K562 (cell line): Measurements from ENCODE around the gene GDF2. TPM values are rescaled to one million over a fixed set of nuclear protein-coding genes. Genes with fewer than 3 reads are reported as not detected.

Source experiments
- ATAC-seq: fragments of 200-7000 bp; cut with Tn5 transposase; 3 replicates; pipeline ENCODE4 v1.9.1; 2020; ENCODE audit warnings: moderate library complexity
- BruUV-seq: library from RNA; stranded (reverse); fragments of 400-500 nt; replicated peaks from 2 replicates; lab custom pipeline; 2021; lab: Mats Ljungman, UMichigan
- CTCF ChIA-PET: fragments of 300-600 bp; formaldehyde crosslinking; extraction: SDS; loops from one replicate; lab custom pipeline; 2021; ENCODE audit warnings: low intra/inter-chr PET ratio; lab: Yijun Ruan, JAX
- POLR2A ChIA-PET: fragments of 300-600, 350-650 bp; sonication (Branson Sonifier 250); formaldehyde crosslinking; extraction: SDS; loops from one replicate; lab custom pipeline; 2021; ENCODE audit warnings: antibody characterized with exemption, inconsistent platforms; lab: Yijun Ruan, JAX
- DNase-seq, 4 experiments: peaks; one replicate each; pipeline versions ENCODE4 v3.0.0 to v3.0.0-alpha.2; 2011 to 2018; ENCODE audit warnings: low spot score in 3 of 4, mixed read lengths in 3 of 4; ENCODE audit errors: extremely low read depth in 1 of 4
- FAIRE-seq: peaks from 2 replicates; lab custom pipeline; 2011; peaks lifted over from hg19 to GRCh38; lab: Jason Lieb, UNC
- H2AFZ ChIP-seq: 2 replicates; pipeline ENCODE4 v1.6.0; 2011; ENCODE audit warnings: low read depth, low read length, control low read depth, inconsistent platforms
- H3K27ac ChIP-seq: fragments of 200-600 bp; 3 replicates; pipeline ENCODE4 v1.8.0; 2011; ENCODE audit warnings: low read depth, mild to moderate bottlenecking, control low read depth, inconsistent platforms, low read length, moderate library complexity, mixed read lengths; ENCODE audit errors: extremely low read depth
- H3K27me3 ChIP-seq, 2 experiments: fragments of 300-600 bp in 1 of 2; 2 replicates in 1 of 2; 3 replicates in 1 of 2; pipeline versions ENCODE4 v1.6.0 to v1.8.0; 2011; ENCODE audit warnings: inconsistent platforms in 2 of 2, low read length in 2 of 2, mild to moderate bottlenecking in 1 of 2, mixed read lengths in 1 of 2, moderate library complexity in 1 of 2; ENCODE audit not compliant: control insufficient read depth in 2 of 2, insufficient read depth in 2 of 2
- H3K36me3 ChIP-seq: fragments of 300-600 bp; 3 replicates; pipeline ENCODE4 v1.8.0; 2011; ENCODE audit warnings: mild to moderate bottlenecking, low read length, inconsistent platforms; ENCODE audit not compliant: control insufficient read depth, insufficient read depth
- H3K4me1 ChIP-seq, 2 experiments: fragments of 200-600 bp in 1 of 2; replicated peaks in 1 of 2; 2 replicates in 1 of 2; 3 replicates in 1 of 2; pipeline versions ENCODE4 v1.5.1 to v1.8.0; 2011; ENCODE audit warnings: inconsistent platforms in 2 of 2, low read length in 2 of 2, mild to moderate bottlenecking in 1 of 2, mixed read lengths in 1 of 2, moderate library complexity in 1 of 2; ENCODE audit not compliant: control insufficient read depth in 2 of 2, insufficient read depth in 2 of 2
- H3K4me2 ChIP-seq: 2 replicates; pipeline ENCODE4 v1.6.1; 2011; ENCODE audit warnings: low read length, control low read depth, inconsistent platforms, mixed read lengths; ENCODE audit not compliant: insufficient read depth
- H3K4me3 ChIP-seq: fragments of 200-600 bp; sonication (generic), shearing (Covaris generic); 2 replicates; pipeline ENCODE4 v1.5.1; 2016; ENCODE audit warnings: control low read depth, inconsistent platforms
- H3K79me2 ChIP-seq: fragments of 200-600 bp; 3 replicates; pipeline ENCODE4 v1.8.0; 2011; ENCODE audit warnings: low read length, inconsistent platforms; ENCODE audit not compliant: control insufficient read depth, insufficient read depth
- H3K9ac ChIP-seq, 2 experiments: 2 replicates each; pipeline versions ENCODE4 v1.6.0 to v1.6.1; 2011; ENCODE audit warnings: low read depth in 2 of 2, low read length in 2 of 2, control low read depth in 1 of 2, inconsistent platforms in 1 of 2, mild to moderate bottlenecking in 1 of 2, mixed read lengths in 1 of 2; ENCODE audit not compliant: insufficient read depth in 1 of 2
- H3K9me1 ChIP-seq: one replicate; pipeline ENCODE4 v1.6.0; 2011; ENCODE audit warnings: inconsistent platforms, mild to moderate bottlenecking, low read length, moderate library complexity; ENCODE audit not compliant: control insufficient read depth, insufficient read depth
- H3K9me3 ChIP-seq: replicated peaks from 2 replicates; pipeline ENCODE4 v1.5.1; 2011; ENCODE audit warnings: low read depth, low read length, inconsistent platforms; ENCODE audit not compliant: control insufficient read depth, insufficient read depth
- H4K20me1 ChIP-seq: replicated peaks from 2 replicates; pipeline ENCODE4 v1.6.1; 2011; ENCODE audit warnings: low read length, inconsistent platforms, mixed read lengths; ENCODE audit not compliant: control insufficient read depth, insufficient read depth
- ESRRA ChIP-seq: fragments of 450-650 bp; IDR thresholded peaks from 2 replicates; pipeline ENCODE4 v1.6.1; 2014; ENCODE audit warnings: low read depth, mild to moderate bottlenecking, moderate library complexity, borderline replicate concordance
- KLF16 ChIP-seq: IDR thresholded peaks from 2 replicates; pipeline ENCODE4 v1.6.1; 2016; ENCODE audit warnings: antibody characterized with exemption
- TRIM28 ChIP-seq: fragments of 450-650 bp; IDR thresholded peaks from 2 replicates; pipeline ENCODE4 v1.6.1; 2017
- ZNF551 ChIP-seq: fragments of 250-450 bp; sonication (Bioruptor Pico); IDR thresholded peaks from 2 replicates; pipeline ENCODE4 v1.5.0; 2021; ENCODE audit warnings: mild to moderate bottlenecking, moderate library complexity
- WGBS: fragments of 100-300 bp; shearing (Covaris generic); methylation state at CpG from one replicate; pipeline ENCODE4 v1.1.6; 2016; ENCODE audit warnings: low coverage, mixed read lengths; ENCODE audit not compliant: insufficient coverage; ENCODE audit errors: missing lambda C conversion rate; 5-methylcytosine and 5-hydroxymethylcytosine counted together
- in situ Hi-C: fragments of 300-500 bp; cut with MboI; formaldehyde crosslinking; loops from 4 replicates; pipeline ENCODE4 v1.15.0; 2018; ENCODE audit warnings: inconsistent platforms, mixed read lengths
- intact Hi-C: fragments of 100-400 bp; cut with micrococcal nuclease; formaldehyde crosslinking; loops from 2 replicates; pipeline ENCODE4 v1.14.2; 2022
- polyA plus RNA-seq, 8 experiments: library from polyadenylated mRNA; depleted of rRNA in 4 of 8; stranded (reverse) in 5 of 8; unstranded in 3 of 8; fragments of >200 nt; fragmentation: Nextera tagmentation in 2 of 8; fragmentation: Illumina TruSeq in 1 of 8; extraction: Ambion mirVana in 2 of 8; extraction: Trizol in 1 of 8; gene quantifications; 2 replicates each; pipeline versions ENCODE4 v1.2.1 to v1.2.3, GENCODE V29; 2011 to 2014; ENCODE audit warnings: inconsistent platforms in 1 of 8, missing spikeins in 1 of 8
- total RNA-seq, 7 experiments: library from RNA; depleted of rRNA in 6 of 7; stranded (reverse); fragments of >200 nt in 6 of 7; fragmentation: Illumina TruSeq in 2 of 7; extraction: Trizol in 2 of 7; gene quantifications; 2 replicates each; pipeline versions ENCODE4 v1.2.1 to v1.2.3, GENCODE V29; 2011 to 2021; ENCODE audit warnings: low replicate concordance in 1 of 7
- TF ChIP-seq, protein P1 (sequence below): fragments of 450-650 bp; IDR thresholded peaks from 2 replicates; pipeline ENCODE4 v1.7.1; 2018; ENCODE audit warnings: mild to moderate bottlenecking, low read depth; ENCODE audit not compliant: partially characterized antibody

Gene GDF2
- total and polyA plus RNA-seq, 9 of the 15 experiments (the other 6 are each of a cell fraction or from before 2014, with no cell fraction given), result 0.08 to 0.58 (median 0.27) TPM; not detected in 2

DNA sequence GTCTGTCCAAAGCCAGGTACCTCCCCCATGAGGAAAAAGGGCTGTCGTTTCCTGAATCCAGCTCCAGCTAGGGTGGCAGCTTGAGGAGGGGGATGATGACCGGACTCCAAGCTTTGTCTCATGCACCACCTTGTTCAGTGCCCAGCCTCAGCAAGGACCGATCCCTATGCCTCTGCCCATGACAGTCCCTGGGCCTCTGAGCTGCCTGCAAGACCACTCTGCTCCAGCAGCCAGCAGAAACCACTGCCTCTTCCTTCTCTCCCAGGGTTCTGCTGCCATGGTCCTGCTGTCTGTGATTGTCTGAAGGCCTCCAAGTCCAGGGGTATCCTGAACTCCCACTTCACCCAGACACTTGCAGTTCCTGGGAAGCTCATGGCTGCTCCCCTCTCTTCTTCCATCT lies 43.5 kb upstream of the GDF2 start:
- WGBS, result 3% methylated on average over 3 of the region's 3 CpGs
- Histone ChIP-seq H3K4me3 (no peak overlapping the region), H4K20me1 (0 out of 2 replicates have a peak, but pooled peaks cover 8% of the 10 kb centered on the region), H3K9ac (no peak overlapping the region; a peak in 1 of 4 replicates), H3K9me3 (no peaks in the 10 kb centered on the region), H3K27me3 (peaks cover 8 to 49% of the 10 kb centered on the region in 2 experiments; a peak in 3 of 5 replicates), H2AFZ (no peak overlapping the region), H3K9me1 (no peaks in the 10 kb centered on the region), H3K79me2 (no peaks in the 10 kb centered on the region), H3K4me2 (no peak overlapping the region), H3K27ac (no peak overlapping the region), H3K4me1 (peaks cover 0 to 5% of the 10 kb centered on the region in 2 experiments; a peak in 2 of 5 replicates), H3K36me3 (no peaks in the 10 kb centered on the region)
- TF ChIP-seq ZNF551 (no peak), ESRRA (peak; percentile 2; the same call in 1 of the 2 replicates)
- ATAC-seq (no peak), FAIRE-seq (no peak), DNase-seq (no peak)
- in situ Hi-C loops, result no loop called here
- ChIA-PET CTCF (no interaction called here), POLR2A (interaction anchor here (0.6 to 1.2 kb wide), 3 partner anchors 9 to 32 kb away, joined by 3 to 4 read pairs (median 3); no protein-coding TSS in a partner anchor)
- BruUV-seq, result no TSS peak
- intact Hi-C loops, result no loop called here

DNA sequence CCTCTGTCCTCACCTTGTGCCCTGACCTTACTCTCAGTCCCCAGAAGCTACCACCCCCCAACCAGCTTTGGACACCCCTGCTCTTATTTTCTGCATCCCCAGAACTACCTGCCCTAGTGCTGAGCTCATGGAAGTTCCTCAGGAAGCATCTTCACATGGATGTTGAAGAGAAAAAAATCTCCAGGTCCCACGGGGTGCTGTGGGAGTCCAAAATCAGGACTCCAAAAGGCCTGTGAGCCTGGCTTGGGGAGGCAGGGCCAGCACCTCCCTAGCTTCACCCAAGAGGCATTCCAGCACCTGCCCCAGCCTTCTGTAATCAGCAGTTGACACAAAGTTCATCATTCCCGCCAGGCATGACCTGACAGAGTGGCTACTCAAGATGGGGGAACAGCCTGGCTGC lies 43.0 kb upstream of the GDF2 start:
- FAIRE-seq, result no peak
- DNase-seq, result no peak
- ChIA-PET CTCF (no interaction called here), POLR2A (interaction anchor here (0.6 to 1.2 kb wide), 3 partner anchors 11 to 197 kb away, joined by 3 to 4 read pairs (median 3); no protein-coding TSS in a partner anchor)
- TF ChIP-seq KLF16 (no peak), TRIM28 (no peak)
- TF ChIP-seq, protein P1, sequence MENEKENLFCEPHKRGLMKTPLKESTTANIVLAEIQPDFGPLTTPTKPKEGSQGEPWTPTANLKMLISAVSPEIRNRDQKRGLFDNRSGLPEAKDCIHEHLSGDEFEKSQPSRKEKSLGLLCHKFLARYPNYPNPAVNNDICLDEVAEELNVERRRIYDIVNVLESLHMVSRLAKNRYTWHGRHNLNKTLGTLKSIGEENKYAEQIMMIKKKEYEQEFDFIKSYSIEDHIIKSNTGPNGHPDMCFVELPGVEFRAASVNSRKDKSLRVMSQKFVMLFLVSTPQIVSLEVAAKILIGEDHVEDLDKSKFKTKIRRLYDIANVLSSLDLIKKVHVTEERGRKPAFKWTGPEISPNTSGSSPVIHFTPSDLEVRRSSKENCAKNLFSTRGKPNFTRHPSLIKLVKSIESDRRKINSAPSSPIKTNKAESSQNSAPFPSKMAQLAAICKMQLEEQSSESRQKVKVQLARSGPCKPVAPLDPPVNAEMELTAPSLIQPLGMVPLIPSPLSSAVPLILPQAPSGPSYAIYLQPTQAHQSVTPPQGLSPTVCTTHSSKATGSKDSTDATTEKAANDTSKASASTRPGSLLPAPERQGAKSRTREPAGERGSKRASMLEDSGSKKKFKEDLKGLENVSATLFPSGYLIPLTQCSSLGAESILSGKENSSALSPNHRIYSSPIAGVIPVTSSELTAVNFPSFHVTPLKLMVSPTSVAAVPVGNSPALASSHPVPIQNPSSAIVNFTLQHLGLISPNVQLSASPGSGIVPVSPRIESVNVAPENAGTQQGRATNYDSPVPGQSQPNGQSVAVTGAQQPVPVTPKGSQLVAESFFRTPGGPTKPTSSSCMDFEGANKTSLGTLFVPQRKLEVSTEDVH, result no peak
- peaks cover 0 to 5% of the 10 kb centered on the region in 2 experiments; a peak in 2 of 5 replicates for H3K4me1 ChIP-seq
- no peaks in the 10 kb centered on the region for H3K9me3 ChIP-seq
- H3K4me3 ChIP-seq, result no peak overlapping the region
- no peak for ATAC-seq
- H3K27me3 ChIP-seq, result peaks cover 8 to 54% of the 10 kb centered on the region in 2 experiments; a peak in 3 of 5 replicates
- intact Hi-C loops (no loop called here), in situ Hi-C loops (no loop called here)
- H4K20me1 ChIP-seq, result 0 out of 2 replicates have a peak, but pooled peaks cover 8% of the 10 kb centered on the region
- no peak overlapping the region for H3K4me2 ChIP-seq
- 0% methylated on average over 2 of the region's 2 CpGs for WGBS
- H3K9ac ChIP-seq, result peak overlapping the region in 1 of 2 experiments; percentile 71; a peak in 1 of 4 replicates
- H3K79me2 ChIP-seq, result no peaks in the 10 kb centered on the region
- no peaks in the 10 kb centered on the region for H3K9me1 ChIP-seq
- H3K27ac ChIP-seq, result no peak overlapping the region
- no peaks in the 10 kb centered on the region for H3K36me3 ChIP-seq
- no TSS peak for BruUV-seq
- no peak overlapping the region for H2AFZ ChIP-seq
